Measurements from ENCODE around the gene BMS1.

DNA sequence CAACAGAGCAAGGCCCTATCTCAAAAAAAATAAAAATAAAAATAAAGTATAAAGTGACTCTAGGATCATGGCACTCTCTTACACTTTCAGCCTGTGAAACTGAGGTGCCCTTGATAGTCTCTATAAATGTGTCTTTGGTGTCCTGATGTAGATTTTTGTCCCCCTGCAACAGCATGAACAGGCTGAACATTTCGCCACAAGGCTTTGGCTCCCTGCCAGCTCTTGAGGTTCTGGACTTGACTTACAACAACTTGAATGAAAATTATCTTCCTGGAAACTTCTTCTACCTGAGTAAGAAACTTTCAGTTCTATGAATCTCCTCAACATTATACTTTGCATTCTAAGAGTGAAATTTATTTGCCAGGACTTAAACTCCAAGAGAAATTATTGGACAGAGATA, 48.1 kb upstream of the BMS1 start:
- TF ChIP-seq POLR2A (IDR thresholded peaks at IDR 0.05): no peak
- TF ChIP-seq, protein P1, sequence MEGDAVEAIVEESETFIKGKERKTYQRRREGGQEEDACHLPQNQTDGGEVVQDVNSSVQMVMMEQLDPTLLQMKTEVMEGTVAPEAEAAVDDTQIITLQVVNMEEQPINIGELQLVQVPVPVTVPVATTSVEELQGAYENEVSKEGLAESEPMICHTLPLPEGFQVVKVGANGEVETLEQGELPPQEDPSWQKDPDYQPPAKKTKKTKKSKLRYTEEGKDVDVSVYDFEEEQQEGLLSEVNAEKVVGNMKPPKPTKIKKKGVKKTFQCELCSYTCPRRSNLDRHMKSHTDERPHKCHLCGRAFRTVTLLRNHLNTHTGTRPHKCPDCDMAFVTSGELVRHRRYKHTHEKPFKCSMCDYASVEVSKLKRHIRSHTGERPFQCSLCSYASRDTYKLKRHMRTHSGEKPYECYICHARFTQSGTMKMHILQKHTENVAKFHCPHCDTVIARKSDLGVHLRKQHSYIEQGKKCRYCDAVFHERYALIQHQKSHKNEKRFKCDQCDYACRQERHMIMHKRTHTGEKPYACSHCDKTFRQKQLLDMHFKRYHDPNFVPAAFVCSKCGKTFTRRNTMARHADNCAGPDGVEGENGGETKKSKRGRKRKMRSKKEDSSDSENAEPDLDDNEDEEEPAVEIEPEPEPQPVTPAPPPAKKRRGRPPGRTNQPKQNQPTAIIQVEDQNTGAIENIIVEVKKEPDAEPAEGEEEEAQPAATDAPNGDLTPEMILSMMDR (IDR thresholded peaks at IDR 0.05): no peak

All from adrenal gland (tissue), 5 donors.